Measurements from ENCODE around the gene XRCC6.

DNA sequence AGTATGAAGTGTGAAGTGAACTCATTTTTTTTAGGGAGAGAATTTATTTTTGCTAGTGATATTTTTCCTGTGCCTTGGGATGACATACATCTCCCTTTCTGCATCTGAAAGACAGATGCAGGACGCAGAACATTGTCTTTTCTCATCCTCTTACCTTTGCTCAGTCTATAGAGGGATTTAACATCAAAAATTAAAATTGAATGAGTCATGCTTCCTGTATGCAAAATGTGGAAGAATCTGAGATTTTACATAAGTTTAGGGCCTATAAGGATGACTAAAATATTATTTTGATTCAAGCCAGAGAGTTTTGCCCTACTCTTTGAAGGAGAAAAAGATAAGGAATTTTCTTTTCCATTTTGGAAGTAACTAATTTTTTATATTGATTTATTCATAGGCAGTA is 27.3 kb downstream of the XRCC6 start:
- TF ChIP-seq ZNF766 (CRISPR knock-in tag; conservative IDR thresholded peaks at IDR 0.05) = no peak
- no peak for TF ChIP-seq SMARCA5 (IDR thresholded peaks at IDR 0.05)
- TF ChIP-seq CHD4 (IDR thresholded peaks at IDR 0.05; ENCODE audit: insufficient read depth, insufficient replicate concordance, low read depth, low read length, poor library complexity, severe bottlenecking) = no peak
- TF ChIP-seq EHMT2 (IDR thresholded peaks at IDR 0.05) = no peak
- TF ChIP-seq GTF2F1 (IDR thresholded peaks at IDR 0.05; ENCODE audit: low read depth, low read length) = no peak
- TF ChIP-seq KLF16 (IDR thresholded peaks at IDR 0.05) = no peak
- TF ChIP-seq, protein P1, sequence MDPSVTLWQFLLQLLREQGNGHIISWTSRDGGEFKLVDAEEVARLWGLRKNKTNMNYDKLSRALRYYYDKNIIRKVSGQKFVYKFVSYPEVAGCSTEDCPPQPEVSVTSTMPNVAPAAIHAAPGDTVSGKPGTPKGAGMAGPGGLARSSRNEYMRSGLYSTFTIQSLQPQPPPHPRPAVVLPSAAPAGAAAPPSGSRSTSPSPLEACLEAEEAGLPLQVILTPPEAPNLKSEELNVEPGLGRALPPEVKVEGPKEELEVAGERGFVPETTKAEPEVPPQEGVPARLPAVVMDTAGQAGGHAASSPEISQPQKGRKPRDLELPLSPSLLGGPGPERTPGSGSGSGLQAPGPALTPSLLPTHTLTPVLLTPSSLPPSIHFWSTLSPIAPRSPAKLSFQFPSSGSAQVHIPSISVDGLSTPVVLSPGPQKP (CRISPR knock-in tag; IDR thresholded peaks at IDR 0.05) = no peak
- TF ChIP-seq RBM22 (IDR thresholded peaks at IDR 0.05; ENCODE audit: low read depth, low read length, poor library complexity, severe bottlenecking) = no peak
- no peak for TF ChIP-seq HOXB6 (CRISPR knock-in tag; IDR thresholded peaks at IDR 0.05; ENCODE audit: borderline replicate concordance)
- TF ChIP-seq STAG1 (CRISPR knock-in tag; IDR thresholded peaks at IDR 0.05; ENCODE audit: borderline replicate concordance) = no peak
- TF ChIP-seq, protein P2, sequence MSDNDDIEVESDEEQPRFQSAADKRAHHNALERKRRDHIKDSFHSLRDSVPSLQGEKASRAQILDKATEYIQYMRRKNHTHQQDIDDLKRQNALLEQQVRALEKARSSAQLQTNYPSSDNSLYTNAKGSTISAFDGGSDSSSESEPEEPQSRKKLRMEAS (CRISPR knock-in tag; IDR thresholded peaks at IDR 0.05) = no peak
- TF ChIP-seq HMG20A (CRISPR knock-in tag; conservative IDR thresholded peaks at IDR 0.05) = no peak
- TF ChIP-seq, protein P3, sequence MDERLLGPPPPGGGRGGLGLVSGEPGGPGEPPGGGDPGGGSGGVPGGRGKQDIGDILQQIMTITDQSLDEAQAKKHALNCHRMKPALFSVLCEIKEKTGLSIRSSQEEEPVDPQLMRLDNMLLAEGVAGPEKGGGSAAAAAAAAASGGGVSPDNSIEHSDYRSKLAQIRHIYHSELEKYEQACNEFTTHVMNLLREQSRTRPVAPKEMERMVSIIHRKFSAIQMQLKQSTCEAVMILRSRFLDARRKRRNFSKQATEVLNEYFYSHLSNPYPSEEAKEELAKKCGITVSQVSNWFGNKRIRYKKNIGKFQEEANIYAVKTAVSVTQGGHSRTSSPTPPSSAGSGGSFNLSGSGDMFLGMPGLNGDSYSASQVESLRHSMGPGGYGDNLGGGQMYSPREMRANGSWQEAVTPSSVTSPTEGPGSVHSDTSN (CRISPR knock-in tag; IDR thresholded peaks at IDR 0.05; ENCODE audit: low read depth) = no peak
- TF ChIP-seq, protein P3 (tag; conservative IDR thresholded peaks at IDR 0.05; ENCODE audit: low read depth) = no peak
- TF ChIP-seq, protein P4, sequence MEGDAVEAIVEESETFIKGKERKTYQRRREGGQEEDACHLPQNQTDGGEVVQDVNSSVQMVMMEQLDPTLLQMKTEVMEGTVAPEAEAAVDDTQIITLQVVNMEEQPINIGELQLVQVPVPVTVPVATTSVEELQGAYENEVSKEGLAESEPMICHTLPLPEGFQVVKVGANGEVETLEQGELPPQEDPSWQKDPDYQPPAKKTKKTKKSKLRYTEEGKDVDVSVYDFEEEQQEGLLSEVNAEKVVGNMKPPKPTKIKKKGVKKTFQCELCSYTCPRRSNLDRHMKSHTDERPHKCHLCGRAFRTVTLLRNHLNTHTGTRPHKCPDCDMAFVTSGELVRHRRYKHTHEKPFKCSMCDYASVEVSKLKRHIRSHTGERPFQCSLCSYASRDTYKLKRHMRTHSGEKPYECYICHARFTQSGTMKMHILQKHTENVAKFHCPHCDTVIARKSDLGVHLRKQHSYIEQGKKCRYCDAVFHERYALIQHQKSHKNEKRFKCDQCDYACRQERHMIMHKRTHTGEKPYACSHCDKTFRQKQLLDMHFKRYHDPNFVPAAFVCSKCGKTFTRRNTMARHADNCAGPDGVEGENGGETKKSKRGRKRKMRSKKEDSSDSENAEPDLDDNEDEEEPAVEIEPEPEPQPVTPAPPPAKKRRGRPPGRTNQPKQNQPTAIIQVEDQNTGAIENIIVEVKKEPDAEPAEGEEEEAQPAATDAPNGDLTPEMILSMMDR (IDR thresholded peaks at IDR 0.05 in 2 of 3, conservative IDR thresholded peaks at IDR 0.05 in 1 of 3; ENCODE audit: insufficient read depth in 2 of 3, low read depth in 1 of 3, low read length in 3 of 3) = no peak

Measured in K562 (cell line).